PC-9 (cell line): ENCODE measurements around the gene VAV2.

Experiments used
- EZH2 ChIP-seq: fragments of 200-600 bp; sonication (generic); IDR thresholded peaks from 2 replicates; pipeline ENCODE4 v1.8.0; 2017; ENCODE audit warnings: antibody characterized with exemption, low read depth
- TF ChIP-seq, protein P1 (sequence below): fragments of 200-600 bp; sonication (generic); conservative IDR thresholded peaks from 2 replicates; pipeline ENCODE4 v1.6.1; 2017; ENCODE audit warnings: mixed run types, antibody characterized with exemption, mild to moderate bottlenecking, moderate library complexity

DNA sequence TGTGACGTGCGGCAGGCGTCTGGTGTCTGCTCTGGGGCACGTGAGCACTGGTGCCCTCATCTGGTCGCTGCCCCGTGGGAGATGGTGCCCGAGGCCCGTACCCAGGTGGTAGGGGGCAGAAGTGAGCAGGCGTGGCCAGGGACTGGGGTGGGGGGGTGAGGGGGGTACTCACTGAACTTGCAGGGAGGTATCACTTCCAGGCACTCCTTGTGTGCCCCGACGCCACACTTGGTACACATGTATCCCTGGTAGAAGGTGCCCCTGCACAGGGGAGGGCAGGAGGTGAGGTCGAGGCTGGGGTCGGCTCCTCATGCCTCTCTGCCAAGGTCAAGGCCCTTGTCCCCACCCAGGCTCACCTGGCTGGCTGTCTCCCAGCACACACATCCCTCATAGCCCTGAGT, 208.8 kb downstream of the VAV2 start:
- TF ChIP-seq, protein P1, sequence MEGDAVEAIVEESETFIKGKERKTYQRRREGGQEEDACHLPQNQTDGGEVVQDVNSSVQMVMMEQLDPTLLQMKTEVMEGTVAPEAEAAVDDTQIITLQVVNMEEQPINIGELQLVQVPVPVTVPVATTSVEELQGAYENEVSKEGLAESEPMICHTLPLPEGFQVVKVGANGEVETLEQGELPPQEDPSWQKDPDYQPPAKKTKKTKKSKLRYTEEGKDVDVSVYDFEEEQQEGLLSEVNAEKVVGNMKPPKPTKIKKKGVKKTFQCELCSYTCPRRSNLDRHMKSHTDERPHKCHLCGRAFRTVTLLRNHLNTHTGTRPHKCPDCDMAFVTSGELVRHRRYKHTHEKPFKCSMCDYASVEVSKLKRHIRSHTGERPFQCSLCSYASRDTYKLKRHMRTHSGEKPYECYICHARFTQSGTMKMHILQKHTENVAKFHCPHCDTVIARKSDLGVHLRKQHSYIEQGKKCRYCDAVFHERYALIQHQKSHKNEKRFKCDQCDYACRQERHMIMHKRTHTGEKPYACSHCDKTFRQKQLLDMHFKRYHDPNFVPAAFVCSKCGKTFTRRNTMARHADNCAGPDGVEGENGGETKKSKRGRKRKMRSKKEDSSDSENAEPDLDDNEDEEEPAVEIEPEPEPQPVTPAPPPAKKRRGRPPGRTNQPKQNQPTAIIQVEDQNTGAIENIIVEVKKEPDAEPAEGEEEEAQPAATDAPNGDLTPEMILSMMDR = no peak
- TF ChIP-seq EZH2 = no peak
